ENCODE data around the gene LRP1B.

Gene LRP1B

DNA sequence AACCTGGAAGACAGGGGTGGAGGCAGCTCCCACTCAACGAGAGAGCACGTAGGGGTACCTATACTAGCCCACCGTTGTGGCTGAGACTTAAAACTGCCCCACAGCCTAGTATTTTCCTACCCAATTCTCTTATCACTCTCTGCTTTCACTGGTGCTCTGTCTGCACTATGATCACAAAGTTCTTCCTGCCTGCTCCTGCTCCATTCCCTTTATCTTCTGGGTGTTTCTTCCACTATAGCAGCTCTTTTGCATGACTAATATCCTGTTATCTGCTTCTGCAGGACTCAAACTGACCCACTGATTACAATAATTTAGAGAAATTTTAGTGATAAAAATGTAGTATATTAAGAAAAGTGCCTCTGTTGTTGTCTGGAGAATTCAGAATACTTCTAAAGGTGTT is 184.8 kb downstream of the LRP1B start:
- H3K4me3 ChIP-seq: no peak overlapping the region
- no peak for DNase-seq (ENCODE audit: low spot score)
- TF ChIP-seq CTCF (IDR thresholded peaks at IDR 0.05): no peak
- H3K27ac ChIP-seq: no peak overlapping the region

- no peak overlapping the region for H3K4me3 ChIP-seq
- no peak for DNase-seq (ENCODE audit: low spot score)
- TF ChIP-seq CTCF (IDR thresholded peaks at IDR 0.05): no peak
- H3K27ac ChIP-seq: no peak overlapping the region
Measured at GRCh38 chr2:141943918-141944317, 186.9 kb downstream of the LRP1B start.

DNA sequence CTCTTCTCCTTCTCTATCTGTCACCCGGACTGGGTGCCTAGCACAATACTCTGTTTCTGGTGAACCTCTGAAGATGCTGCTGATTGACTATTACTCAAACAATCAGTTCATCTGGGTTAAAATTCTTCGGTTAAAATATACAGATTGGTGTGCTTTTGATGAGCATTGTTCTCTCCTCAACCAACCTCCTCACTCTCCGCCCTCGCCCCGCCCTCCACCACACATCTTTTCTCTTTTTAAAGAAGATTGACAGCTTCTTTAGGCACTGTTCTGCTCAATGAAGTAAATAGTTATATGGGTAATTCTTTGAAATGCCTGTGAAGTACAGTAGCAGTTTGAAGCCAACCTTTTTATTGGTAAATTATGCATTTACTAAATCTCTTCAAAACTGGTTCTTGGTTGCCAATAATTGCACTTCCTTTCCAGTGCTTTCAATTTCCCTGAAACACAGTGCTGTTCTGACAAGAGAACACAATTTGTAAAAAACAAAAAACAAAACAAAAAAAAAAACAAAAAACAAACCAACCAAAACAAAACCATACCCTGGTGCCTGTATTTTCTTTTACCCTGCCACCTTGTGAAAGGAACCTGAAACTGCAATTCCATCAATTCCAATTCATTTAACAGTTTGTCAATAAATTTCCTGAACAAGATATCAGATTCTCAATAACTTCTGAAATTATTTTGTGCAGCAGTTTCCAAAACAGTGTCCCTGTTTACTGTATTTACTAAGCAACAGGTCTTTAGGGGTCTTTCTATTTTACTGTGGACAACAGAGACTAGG is 188.6 kb downstream of the LRP1B start:
- no peak for TF ChIP-seq CTCF (IDR thresholded peaks at IDR 0.05)
- Histone ChIP-seq H3K4me3 (no peak overlapping the region), H3K27ac (no peak overlapping the region)
- no peak for DNase-seq (ENCODE audit: low spot score)

DNA sequence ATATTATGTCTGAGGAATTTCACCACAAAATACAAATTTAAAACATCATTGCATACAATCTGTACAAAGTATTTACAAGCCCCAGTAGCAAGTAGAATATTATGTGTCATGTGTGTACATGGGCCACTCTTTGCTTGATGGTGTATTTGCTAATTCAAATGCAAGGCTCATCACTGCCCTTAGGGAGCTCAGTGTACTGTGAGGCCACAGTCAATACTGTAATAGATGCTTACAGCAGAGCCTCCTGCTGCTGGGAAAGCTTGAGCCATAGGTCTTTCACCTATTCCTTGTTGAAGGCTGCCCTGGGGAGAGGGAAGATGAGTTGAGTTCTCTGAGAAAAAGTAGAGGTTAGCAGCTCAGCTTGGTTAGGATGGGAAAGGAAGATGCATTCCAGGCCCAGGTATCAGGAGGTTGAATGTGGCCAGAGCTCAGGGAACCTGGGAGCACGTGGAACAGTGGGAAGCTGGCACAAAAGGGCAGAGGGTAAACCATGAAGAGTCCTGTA is 189.6 kb downstream of the LRP1B start:
- Histone ChIP-seq H3K27ac (no peak overlapping the region), H3K4me3 (no peak overlapping the region)
- no peak for TF ChIP-seq CTCF (IDR thresholded peaks at IDR 0.05)
- DNase-seq (ENCODE audit: low spot score): no peak

DNA sequence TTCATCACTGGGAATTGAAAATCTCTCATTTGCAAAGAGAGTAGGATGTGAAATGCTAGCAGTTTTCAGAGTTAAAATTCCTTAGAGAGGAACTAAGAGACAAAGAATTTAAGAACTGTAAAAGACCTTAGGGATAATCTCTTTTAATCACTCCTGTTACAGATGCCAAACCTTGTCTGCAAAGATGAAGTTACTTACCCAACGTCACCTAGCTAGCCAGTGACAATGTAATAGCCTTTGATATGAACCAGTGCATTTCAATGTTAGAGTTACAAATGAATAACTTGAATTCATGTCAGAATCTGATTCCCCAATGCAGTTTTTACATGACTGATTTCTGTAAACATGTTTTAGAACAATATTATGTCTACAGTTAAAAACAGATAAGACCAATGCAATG is 190.1 kb downstream of the LRP1B start:
- no peak for TF ChIP-seq CTCF (IDR thresholded peaks at IDR 0.05)
- H3K4me3 ChIP-seq: no peak overlapping the region
- H3K27ac ChIP-seq: no peak overlapping the region
- no peak for DNase-seq (ENCODE audit: low spot score)

GRCh38 chr2:141933226-141933625 is 197.6 kb downstream of the LRP1B start:
- Histone ChIP-seq H3K4me3 (no peak overlapping the region), H3K27ac (no peak overlapping the region)
- DNase-seq (ENCODE audit: low spot score): no peak
- TF ChIP-seq CTCF (IDR thresholded peaks at IDR 0.05): no peak

DNA sequence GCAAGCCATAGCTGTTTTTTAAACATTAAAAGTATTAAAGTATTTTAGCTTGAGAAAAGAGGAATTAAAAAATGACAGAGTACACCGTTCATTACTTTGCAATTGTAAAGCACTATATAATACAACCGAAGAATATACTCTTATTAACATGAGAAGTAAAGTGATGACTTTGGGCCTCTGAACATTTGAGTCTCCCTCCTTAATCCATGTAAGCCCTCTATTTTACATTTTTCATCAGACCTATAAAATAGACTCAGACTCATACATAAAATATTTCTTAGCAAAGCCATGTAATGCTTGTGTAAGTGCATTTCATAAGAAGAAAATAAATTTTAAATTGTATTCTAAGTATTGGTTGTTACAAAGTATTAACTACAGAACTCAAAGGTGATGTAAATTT is 198.6 kb downstream of the LRP1B start:
- no peak for TF ChIP-seq CTCF (IDR thresholded peaks at IDR 0.05)
- no peak overlapping the region for H3K4me3 ChIP-seq
- no peak overlapping the region for H3K27ac ChIP-seq
- DNase-seq (ENCODE audit: low spot score): no peak

Data from coronary artery (tissue), 2 donors.